GM21423 (cell line): Measurements from ENCODE around the gene OLIG1.

Experiments
- ATAC-seq: cut with Tn5 transposase; IDR thresholded peaks from one replicate; pipeline ENCODE4 v1.9.1; 2021; ENCODE audit warnings: mild to moderate bottlenecking, moderate library complexity; ENCODE audit not compliant: unreplicated experiment

OLIG1 gene

DNA sequence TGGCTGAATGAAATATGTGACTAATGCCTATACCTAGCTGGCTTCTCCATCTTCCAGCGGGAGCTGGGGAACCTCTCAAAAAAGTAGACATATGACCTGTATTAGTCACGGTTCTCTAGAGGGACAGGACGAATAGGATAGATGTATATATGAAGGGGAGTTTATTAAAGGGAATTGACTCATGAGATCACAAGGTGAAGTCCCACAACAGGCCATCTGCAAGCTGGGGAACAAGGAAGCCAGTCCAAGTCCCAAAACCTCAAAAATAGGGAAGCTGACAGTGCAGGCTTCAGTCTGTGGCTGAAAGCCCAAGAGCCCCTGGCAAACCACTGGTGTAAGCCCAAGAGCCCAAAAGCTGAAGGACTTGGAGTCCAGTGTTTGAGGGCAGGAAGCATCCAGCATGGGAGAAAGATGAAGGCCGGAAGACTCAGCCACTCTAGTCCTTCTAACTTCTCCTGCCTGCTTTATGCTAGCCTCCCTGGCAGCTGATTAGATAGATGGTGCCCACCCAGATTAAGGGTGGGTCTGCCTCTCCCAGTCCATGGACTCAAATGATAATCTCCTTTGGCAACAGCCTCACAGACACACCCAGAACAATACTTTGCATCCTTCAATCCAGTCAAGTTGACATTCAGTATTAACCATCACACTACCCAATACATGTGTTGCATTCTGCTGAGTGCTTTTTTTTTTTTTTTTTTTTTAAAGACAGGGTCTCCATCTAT lies 19.6 kb downstream of the OLIG1 start:
- ATAC-seq: no peak

DNA sequence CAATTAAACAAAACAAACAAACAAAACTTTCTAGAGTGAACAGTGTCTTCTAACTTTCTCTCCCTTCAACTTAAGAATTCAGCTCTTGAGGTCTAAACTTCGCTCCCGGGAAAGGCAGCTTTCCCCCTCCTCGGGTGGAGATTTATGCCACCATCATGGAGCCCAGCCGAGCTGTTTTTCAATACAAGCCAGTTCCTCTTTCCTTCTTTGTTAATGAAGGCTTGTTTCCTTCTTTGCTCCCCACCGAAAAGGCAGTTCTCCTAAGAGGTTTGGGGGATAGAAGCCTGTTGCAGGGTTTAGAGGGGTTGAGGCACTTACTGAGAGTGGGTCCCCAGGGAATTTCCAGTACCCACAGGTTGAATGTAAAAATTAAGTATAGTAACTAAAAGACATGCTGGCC lies 26.5 kb downstream of the OLIG1 start:
- no peak for ATAC-seq

DNA sequence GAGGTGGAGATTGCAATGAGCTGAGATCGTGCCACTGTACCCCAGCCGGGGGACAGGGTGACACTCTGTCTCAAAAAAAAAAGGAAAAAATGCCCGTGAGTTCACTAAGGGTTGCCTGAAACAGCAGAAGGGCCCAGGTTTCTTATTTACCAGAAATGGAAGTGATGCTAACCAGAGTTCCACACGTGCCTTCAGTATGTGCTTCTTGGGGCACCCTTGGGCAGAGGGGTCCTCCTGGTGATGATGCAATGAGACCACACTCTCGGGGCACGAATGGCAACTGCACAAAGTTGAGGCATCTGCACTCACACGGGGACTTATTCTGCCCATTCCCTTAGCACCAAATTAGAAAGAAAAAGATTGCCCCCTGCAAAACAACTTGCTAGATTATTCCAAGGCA lies 29.2 kb downstream of the OLIG1 start:
- no peak for ATAC-seq

- no peak for ATAC-seq
Measured at GRCh38 chr21:33101300-33101911, 31.5 kb downstream of the OLIG1 start.

DNA sequence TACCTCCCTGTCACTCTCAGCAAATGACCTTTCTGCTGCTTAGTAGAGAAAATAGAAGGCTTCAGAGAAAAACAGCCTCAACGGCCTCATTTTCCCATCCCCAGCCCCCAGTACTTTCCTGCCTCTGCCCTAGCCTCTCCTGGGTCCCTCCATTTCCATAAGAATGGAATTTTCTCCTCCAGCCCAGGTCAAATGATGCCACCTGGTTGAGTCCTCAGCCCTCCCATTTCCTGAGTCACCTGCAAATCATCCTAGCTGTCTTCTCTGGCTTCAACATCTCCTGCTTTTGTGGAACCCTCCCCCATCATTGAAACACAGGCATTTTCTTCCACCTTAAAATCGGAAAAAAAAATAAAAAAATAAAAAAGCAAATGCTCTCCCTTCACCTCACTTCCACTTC lies 35.1 kb downstream of the OLIG1 start:
- no peak for ATAC-seq

DNA sequence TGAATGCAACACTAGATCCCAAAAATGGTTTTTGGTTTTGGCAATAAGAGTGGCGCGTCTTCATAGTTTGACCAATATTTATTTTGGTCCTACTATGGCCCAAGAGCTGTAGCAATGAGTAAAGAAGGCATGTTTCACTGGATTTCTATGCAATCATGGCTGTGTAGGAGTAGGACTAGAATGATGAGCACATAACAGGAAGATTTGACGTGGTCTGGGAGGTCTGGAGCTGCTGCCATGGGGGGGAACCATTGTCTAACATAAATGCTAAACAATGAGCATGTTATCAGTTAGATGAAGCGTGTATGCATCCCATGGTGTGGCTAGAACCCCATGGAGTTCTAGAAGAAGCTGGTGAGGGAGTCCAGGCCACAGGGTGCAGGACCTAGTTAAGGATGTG lies 38.3 kb downstream of the OLIG1 start:
- ATAC-seq: no peak

- ATAC-seq: no peak
Measured at GRCh38 chr21:33109574-33110339, 39.8 kb downstream of the OLIG1 start.

GRCh38 chr21:33110340-33110715 lies 40.4 kb downstream of the OLIG1 start:
- ATAC-seq: no peak

DNA sequence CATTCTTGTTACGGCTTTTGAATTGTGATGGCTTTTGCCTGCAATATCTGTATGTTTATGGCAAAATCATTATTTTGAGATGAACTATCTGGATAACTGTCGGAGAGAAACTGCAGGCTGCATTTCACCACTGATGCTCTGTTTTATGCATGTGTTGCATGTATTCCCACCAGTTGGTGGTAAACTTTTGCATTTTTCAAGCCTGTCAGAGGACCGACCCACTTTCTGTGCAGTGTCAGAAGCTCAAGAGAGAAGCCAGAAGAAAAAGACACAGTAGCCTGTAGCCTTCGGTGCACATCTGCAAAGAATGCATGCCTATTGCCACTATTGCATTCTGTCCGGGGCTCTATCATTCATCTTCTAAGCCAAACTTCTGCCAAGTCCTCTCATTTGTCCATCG lies 41.6 kb downstream of the OLIG1 start:
- no peak for ATAC-seq

DNA sequence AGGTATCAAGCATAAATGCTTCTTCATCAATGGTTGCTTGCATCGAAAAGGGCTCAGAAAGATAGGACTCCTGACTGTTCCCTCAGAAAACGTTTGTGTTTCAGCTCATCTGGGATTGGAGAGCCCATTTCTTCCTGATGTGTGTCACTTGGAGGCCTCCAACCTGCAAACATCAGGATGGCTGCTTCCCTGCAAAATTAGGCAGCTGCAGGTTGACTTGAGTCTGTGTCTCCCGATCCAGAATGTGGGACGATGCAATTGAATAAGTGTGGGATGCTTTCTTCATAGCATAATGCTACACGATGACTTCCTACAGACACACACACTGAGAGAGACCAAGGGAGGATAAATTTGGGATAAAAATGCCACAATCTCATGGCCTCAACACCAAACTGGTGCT lies 42.2 kb downstream of the OLIG1 start:
- no peak for ATAC-seq

- no peak for ATAC-seq
Measured at GRCh38 chr21:33112681-33113080, 42.7 kb downstream of the OLIG1 start.

- no peak for ATAC-seq
Measured at GRCh38 chr21:33113131-33113530, 43.2 kb downstream of the OLIG1 start.

- no peak for ATAC-seq
Measured at GRCh38 chr21:33114276-33114675, 44.3 kb downstream of the OLIG1 start.

- no peak for ATAC-seq
Measured at GRCh38 chr21:33115631-33116510, 45.9 kb downstream of the OLIG1 start.

DNA sequence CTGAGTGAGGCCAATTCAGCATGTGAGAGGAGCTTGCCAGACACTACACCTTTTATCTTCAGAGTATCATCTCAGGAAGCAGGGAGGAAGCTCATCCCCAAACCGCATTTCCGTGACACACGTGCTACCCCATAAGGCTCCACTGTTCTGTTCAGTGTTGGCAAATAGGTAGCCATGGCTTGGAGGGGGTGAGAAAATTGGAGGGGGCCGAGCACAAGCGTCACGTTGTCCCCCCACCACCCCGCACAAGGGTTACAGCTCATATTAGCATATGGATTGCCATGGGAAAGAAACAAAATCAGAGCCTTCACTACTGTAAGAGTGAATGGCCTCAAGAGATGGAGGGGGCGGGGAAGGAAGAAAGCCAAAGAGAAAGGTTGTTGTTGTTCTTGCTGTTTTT lies 46.7 kb downstream of the OLIG1 start:
- no peak for ATAC-seq

GRCh38 chr21:33117101-33117888 lies 47.4 kb downstream of the OLIG1 start:
- no peak for ATAC-seq
